ENCODE measurements around the gene TMBIM1.

TMBIM1 gene, protein sequence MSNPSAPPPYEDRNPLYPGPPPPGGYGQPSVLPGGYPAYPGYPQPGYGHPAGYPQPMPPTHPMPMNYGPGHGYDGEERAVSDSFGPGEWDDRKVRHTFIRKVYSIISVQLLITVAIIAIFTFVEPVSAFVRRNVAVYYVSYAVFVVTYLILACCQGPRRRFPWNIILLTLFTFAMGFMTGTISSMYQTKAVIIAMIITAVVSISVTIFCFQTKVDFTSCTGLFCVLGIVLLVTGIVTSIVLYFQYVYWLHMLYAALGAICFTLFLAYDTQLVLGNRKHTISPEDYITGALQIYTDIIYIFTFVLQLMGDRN

GRCh38 chr2:218292048-218293014 is at the start of gene TMBIM1:
TMBIM1 (minus strand) TSS chr2:218292503; CDS start chr2:218282141, 10,362 bp downstream.
- peak; percentile 33 for DNase-seq

DNA sequence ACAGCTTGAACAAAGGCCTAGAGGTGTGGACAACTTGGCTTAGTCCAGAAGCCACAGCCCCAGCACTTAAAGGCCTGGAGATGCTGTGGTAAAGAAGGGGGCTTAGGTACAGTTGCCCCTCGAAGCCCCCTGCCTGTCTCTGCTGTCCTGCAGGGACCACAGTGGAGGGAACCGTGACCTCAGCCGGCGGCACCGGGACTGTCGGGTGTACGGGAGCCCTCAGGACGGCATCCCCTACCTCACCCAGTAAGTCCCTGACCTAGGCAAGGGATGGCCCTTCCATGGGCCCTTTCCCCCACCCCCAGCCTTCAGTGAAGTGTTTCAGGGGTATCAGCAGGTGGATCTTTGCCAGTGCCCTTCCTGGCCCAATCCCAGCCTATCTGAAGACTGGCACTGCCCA is 49.1 kb upstream of the TMBIM1 start:
- DNase-seq = no peak

GRCh38 chr2:218340656-218341055 is 48.4 kb upstream of the TMBIM1 start:
- DNase-seq = no peak

- DNase-seq = no peak
Measured at GRCh38 chr2:218334531-218334930, 42.2 kb upstream of the TMBIM1 start.

DNA sequence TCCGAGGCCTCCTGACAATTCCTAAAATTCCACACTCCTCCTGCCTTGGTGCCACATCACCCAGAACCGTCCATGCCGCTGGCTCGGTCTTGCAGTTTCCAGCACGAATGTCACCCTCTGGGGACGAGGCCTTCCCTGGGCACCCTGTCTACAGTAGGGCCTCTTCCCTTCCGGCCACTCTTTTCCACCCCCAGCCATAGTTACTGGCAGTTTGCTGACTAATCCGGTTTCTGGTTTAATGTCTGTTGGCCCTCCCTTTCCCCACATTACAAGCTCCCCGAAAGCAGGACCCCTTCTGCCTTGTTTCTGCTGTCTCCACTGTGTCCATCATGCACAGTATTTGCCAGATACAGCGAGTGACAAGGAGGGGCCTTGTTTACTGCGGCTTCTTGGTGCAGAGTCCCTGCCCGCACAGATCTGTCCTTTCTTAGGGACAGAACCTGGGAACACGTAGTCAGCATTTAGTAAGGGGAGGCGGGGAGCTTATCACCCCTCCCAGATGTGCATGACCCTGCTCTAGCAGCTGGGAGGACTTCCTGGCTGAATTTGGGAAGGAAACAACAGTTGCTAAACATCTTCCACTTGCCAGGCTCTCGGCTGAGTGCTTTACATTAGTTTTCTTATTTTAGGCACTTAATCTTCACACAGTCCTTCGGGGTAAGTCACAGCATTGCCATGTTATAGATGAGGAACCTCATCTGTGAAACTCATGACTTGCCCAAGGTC is 40.8 kb upstream of the TMBIM1 start:
- no peak for DNase-seq

GRCh38 chr2:218332288-218332687 is 40.0 kb upstream of the TMBIM1 start:
- no peak for DNase-seq

DNA sequence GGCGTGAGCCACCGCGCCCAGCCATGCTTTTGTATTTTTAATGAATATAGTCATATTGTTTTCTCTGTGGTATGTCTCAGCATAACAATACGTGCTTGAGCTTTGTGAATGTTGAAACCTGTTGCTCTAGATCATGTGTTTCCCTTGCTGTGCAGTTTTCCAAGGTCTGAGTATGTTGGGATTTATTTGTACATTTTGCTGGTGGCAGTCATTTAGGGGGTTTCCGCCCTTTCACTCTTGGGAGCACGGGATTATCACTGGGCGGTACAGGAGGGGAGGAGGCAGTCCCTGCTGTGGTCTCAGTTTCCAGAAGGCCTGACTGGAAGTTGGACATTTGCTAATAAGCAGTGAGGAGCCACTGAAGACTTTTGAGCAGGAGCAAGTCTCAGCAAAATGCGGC is 39.4 kb upstream of the TMBIM1 start:
- no peak for DNase-seq

GRCh38 chr2:218329826-218330593 is 37.7 kb upstream of the TMBIM1 start:
- DNase-seq = no peak

GRCh38 chr2:218329027-218329825 is 36.9 kb upstream of the TMBIM1 start:
- no peak for DNase-seq

GRCh38 chr2:218328294-218328693 is 36.0 kb upstream of the TMBIM1 start:
- DNase-seq = no peak

DNA sequence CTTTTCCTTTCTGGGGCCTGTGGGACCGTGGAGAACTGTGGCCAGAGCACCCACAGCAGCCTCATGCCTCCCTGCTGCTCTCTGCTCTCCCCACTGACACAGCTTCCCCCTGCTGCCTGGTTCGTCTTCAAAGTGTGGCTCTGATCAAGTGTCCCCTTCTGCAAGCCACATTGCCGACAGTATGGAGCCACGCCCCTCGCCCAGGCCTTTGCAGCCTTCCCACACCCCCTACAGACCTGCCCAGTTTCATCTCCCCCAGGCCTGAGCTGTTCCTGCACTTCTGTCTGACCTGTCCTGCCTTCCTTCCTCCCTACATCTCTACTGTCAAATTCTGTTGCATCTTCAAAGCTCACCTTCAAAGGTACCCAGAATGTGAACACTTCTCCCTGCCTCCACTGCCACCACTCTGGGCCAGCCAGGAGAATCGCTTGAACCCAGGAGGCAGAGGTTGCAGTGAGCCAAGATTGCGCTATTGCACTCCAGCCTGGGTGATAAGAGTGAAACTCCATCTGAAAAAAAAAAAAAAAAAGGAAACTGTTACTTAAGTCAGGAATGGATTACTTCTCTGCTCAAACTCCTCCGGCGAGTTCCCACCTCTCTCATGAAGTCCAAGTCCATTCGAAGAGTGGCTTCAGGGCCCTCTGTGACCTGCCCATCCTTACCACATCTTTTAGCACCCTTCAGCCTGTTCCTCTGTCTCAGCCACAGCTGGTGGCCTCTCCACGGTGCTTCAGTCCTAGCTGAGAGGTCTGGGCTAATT is 35.3 kb upstream of the TMBIM1 start:
- DNase-seq = no peak

GRCh38 chr2:218326315-218326714 is 34.0 kb upstream of the TMBIM1 start:
- no peak for DNase-seq

GRCh38 chr2:218325566-218326160 is 33.4 kb upstream of the TMBIM1 start:
- DNase-seq = no peak

GRCh38 chr2:218323526-218324472 is 31.5 kb upstream of the TMBIM1 start:
- DNase-seq = peak; percentile 43

DNA sequence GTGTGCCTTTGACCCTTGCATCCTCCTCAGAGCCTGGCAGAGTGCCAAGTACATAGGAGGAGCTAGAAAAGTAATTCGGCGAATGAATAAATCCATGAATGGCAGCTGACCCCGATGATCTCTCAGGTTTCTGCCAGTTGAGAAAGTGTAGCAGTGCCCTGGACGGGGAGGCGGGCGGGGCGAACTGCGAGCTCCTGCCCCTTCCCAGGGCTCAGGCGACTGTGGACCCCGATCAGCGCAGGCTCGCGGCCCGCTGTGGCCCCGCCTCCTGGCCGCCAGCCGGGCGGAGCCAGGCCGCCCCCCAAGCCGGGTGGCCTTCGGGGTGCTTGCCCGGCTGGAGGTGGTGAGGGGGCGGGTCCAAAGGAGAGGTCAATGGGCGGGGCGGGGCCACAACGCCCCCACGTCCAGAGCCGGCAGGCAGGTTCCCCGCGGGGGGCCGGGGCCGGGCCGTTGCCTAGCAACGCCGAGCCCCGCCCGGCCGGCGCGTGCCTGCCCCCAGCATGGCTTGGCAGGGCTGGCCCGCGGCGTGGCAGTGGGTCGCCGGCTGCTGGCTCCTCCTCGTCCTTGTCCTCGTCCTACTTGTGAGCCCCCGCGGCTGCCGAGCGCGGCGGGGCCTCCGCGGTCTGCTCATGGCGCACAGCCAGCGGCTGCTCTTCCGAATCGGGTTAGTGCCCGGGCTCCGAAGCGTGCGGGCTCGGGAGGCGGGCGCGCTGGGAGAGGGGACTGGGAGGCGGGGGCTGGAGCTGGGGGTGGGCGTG is 30.6 kb upstream of the TMBIM1 start:
- no peak for DNase-seq

- no peak for DNase-seq
Measured at GRCh38 chr2:218320704-218321336, 28.5 kb upstream of the TMBIM1 start.

- DNase-seq = no peak
Measured at GRCh38 chr2:218319813-218320365, 27.6 kb upstream of the TMBIM1 start.

GRCh38 chr2:218318241-218318640 is 25.9 kb upstream of the TMBIM1 start:
- DNase-seq = no peak
